Caki2 (cell line): Measurements from ENCODE around the gene EPAS1. TPM values are rescaled to one million over a fixed set of nuclear protein-coding genes. Genes with fewer than 3 reads are reported as not detected.

Experiments used
- DNase-seq: peaks from one replicate; pipeline ENCODE4 v3.0.0-alpha.2; 2015; ENCODE audit warnings: low read depth
- in situ Hi-C: cut with HindIII; loops from 2 replicates; pipeline ENCODE4 v1.10.0; 2016; ENCODE audit warnings: low sequenced_read_pairs, low pct_unique_long_range_greater_than_20kb, mixed read lengths
- total RNA-seq: library from RNA; depleted of rRNA; stranded (reverse); fragments of >200 nt; shearing (Covaris generic); gene quantifications from 2 replicates; pipeline ENCODE4 v1.2.3, GENCODE V29; 2014; ENCODE audit warnings: low replicate concordance

Gene EPAS1
- total RNA-seq, 1 experiment from 2014 or later = 3.7 TPM

GRCh38 chr2:46368401-46368800 is 71.2 kb downstream of the EPAS1 start:
- no peak for DNase-seq
- in situ Hi-C loops = no loop called here

GRCh38 chr2:46369783-46370182 is 72.6 kb downstream of the EPAS1 start:
- DNase-seq = no peak
- in situ Hi-C loops = no loop called here

DNA sequence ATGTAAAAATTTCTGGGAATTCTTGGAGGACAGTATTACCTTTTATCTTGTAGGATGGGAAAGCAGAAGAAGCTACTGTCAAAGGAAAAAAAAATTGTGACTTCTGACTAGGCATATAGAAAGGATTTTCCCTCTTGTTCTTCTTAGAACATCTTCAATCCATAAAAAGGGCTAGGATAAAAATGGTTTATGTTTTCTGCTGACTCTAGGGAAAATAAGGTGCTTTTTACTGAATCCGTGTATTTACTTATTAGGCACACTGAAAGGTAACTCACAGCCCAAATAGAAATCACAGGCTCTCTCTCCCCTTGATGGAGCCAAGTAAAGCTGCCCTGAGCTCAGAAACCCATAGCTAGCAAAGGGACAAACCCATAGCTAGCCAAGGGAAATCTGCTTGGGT is 74.6 kb downstream of the EPAS1 start:
- in situ Hi-C loops = no loop called here
- no peak for DNase-seq

GRCh38 chr2:46372475-46372874 is 75.3 kb downstream of the EPAS1 start:
- in situ Hi-C loops = no loop called here
- DNase-seq = no peak

DNA sequence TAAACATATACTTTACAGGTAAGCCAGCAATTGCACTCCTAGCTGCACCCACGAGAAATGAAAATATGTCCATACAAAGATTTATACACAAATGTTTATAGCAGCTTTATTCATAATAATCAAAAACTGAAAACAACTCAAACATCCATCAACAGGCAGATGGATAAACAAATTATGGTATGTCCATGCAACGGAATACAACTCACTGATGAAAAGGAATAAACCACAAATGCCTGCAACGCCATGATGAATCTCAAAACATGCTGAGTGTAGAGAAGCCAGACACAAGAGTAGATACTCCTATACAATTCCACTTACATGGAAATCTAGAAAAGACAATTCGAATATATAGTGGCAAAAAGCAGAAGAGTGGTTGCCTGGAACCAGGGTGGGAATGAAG is 76.0 kb downstream of the EPAS1 start:
- in situ Hi-C loops = no loop called here

DNA sequence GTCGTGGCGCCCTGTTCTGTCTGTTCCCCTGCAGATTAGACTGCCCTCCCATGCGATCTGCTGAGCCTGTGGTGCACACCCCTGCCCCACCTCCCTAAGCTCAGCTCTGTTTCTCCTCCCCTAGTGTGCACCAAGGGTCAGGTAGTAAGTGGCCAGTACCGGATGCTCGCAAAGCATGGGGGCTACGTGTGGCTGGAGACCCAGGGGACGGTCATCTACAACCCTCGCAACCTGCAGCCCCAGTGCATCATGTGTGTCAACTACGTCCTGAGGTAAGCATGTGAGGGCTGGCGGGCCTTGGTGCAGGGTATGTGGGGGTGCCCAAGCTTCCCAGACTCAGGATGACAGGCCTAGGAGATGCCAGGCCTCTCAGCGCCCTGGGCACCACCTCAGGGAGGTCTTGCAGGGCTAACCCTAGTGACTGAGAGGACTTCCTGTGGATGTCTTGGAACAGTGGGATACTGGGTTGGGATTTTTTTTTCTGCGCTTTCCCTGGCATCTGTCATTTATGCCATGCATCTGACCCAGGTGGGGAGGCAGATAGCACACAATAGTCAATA is 78.4 kb downstream of the EPAS1 start:
- DNase-seq = no peak
- in situ Hi-C loops = no loop called here

More for the DNA sequence above, 76.0 kb downstream of the EPAS1 start:
- DNase-seq = no peak

- no peak for DNase-seq
- in situ Hi-C loops = no loop called here
Observed at GRCh38 chr2:46376586-46376985, 79.4 kb downstream of the EPAS1 start.

- DNase-seq = no peak
- in situ Hi-C loops = no loop called here
Observed at GRCh38 chr2:46377101-46377581, 79.9 kb downstream of the EPAS1 start.

DNA sequence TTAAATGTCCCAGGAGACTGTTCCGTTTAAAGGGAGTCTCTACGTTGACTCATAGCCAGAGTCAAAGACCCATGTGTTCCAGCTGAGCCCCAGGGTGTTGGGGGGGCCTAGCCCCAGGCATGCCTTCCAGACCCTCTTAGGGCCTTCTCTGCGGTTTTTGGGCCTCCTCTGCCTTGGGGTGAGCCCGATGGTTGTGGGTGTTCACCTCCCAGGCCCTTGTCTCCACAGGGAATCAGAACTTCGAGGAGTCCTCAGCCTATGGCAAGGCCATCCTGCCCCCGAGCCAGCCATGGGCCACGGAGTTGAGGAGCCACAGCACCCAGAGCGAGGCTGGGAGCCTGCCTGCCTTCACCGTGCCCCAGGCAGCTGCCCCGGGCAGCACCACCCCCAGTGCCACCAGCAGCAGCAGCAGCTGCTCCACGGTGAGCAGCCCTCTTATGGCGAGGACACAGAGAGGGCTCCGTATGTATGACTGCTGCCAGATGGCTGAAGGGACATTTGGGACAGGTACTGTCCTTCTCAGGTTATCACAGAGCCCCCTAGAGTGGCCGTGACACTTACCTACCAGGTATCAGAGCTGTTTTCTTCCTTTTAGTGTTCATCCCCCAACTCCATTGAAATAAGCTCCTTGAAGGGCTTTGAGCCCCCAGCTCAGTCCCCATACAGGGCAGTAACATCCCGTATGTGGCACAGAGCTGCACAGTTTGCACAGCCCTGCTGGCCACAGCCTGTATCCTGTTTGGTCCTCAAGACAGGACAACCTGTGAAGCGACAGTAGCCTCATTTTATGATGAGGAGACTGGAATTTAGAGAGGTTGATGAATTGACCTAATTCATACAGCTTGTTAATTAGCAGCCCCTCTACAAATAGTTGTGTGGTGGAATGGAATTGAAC is 80.7 kb downstream of the EPAS1 start:
- DNase-seq = no peak
- in situ Hi-C loops = no loop called here

- in situ Hi-C loops = no loop called here
- no peak for DNase-seq
Observed at GRCh38 chr2:46378616-46379015, 81.4 kb downstream of the EPAS1 start.

GRCh38 chr2:46379213-46380037 is 82.2 kb downstream of the EPAS1 start:
- DNase-seq = no peak
- in situ Hi-C loops = no loop called here

DNA sequence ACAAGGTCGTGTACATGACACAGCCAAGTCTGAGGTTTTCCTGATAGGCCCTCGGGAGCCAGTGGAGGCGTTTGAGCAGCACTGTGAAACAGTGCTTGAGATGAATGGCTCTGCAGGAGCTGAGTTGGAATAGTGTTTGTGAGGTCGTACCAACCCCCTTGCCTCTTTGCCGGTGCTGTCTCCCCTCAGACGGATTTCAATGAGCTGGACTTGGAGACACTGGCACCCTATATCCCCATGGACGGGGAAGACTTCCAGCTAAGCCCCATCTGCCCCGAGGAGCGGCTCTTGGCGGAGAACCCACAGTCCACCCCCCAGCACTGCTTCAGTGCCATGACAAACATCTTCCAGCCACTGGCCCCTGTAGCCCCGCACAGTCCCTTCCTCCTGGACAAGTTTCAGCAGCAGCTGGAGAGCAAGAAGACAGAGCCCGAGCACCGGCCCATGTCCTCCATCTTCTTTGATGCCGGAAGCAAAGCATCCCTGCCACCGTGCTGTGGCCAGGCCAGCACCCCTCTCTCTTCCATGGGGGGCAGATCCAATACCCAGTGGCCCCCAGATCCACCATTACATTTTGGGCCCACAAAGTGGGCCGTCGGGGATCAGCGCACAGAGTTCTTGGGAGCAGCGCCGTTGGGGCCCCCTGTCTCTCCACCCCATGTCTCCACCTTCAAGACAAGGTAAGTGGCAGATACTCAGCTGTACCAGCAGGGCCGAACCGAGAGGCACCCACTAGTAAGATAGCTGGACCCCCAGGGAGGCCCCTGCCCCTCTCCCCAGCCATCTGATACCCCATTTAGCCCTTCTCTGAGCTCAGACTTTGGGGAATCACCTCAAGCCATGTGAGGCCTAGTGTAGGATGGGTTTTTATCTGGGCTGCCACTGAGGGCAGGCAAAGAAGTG is 83.1 kb downstream of the EPAS1 start:
- no peak for DNase-seq
- in situ Hi-C loops = no loop called here

GRCh38 chr2:46381263-46381849 is 84.1 kb downstream of the EPAS1 start:
- DNase-seq = no peak
- in situ Hi-C loops = no loop called here

- DNase-seq = no peak
- in situ Hi-C loops = no loop called here
Observed at GRCh38 chr2:46381871-46382270, 84.7 kb downstream of the EPAS1 start.

- in situ Hi-C loops = no loop called here
- no peak for DNase-seq
Observed at GRCh38 chr2:46382331-46383112, 85.3 kb downstream of the EPAS1 start.

DNA sequence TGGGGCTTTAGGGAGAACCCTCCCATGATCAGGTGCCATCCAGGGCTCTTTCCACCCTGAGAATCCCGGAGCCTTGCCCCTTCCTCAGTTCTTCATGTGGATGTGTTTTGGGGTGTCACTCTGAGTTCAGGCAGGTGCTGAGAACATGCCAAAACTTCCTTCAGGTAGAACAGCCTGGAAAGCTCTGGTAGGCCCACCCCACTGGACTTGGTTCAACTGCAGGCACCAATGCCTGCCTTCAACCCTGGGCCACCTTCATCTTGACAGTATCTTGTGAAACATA is 85.8 kb downstream of the EPAS1 start:
- in situ Hi-C loops = no loop called here
- DNase-seq = no peak

- no peak for DNase-seq
- in situ Hi-C loops = no loop called here
Observed at GRCh38 chr2:46383784-46384456, 86.7 kb downstream of the EPAS1 start.
